ENCODE measurements around the gene FYN.
"Not testable (repeated sequence)": the region's sequence is repeated elsewhere in the genome, so short reads cannot be mapped to it uniquely, and the experiment has no call there.

Gene FYN

GRCh38 chr6:111660531-111660930 lies 212.7 kb downstream of the FYN start:
- DNase-seq (ENCODE audit: low spot score), result no peak

GRCh38 chr6:111658462-111659154 lies 214.6 kb downstream of the FYN start:
- DNase-seq (ENCODE audit: low spot score), result no peak

GRCh38 chr6:111657146-111657545 lies 216.1 kb downstream of the FYN start:
- no peak for DNase-seq (ENCODE audit: low spot score)

- no peak for DNase-seq (ENCODE audit: low spot score)
Observed at GRCh38 chr6:111653979-111654378, 219.3 kb downstream of the FYN start.

- DNase-seq (ENCODE audit: low spot score), result no peak
Observed at GRCh38 chr6:111653434-111653833, 219.8 kb downstream of the FYN start.

- no peak for DNase-seq (ENCODE audit: low spot score)
Observed at GRCh38 chr6:111652156-111652555, 221.1 kb downstream of the FYN start.

- DNase-seq (ENCODE audit: low spot score), result no peak
Observed at GRCh38 chr6:111651185-111652034, 221.8 kb downstream of the FYN start.

- DNase-seq (ENCODE audit: low spot score), result no peak
Observed at GRCh38 chr6:111650049-111650448, 223.2 kb downstream of the FYN start.

DNA sequence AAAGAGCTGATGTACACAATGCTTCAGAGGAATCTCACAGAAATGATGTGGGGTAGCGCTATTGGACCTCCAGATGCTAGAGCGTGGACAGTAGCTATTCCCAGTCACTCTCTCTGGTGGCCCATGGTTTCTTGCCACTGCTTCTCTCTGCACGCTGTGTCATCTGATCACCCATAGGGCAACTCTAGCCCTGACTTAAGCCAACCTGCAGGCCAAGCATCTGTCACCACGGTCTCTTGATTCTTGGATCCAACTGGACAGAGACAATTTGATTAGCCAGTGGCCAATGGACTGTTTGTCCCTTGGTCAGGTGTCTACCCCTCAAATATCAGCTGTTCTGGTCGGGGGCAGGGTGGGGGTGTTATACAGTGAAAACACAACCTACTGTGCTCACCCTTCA lies 225.2 kb downstream of the FYN start:
- no peak for DNase-seq (ENCODE audit: low spot score)

DNA sequence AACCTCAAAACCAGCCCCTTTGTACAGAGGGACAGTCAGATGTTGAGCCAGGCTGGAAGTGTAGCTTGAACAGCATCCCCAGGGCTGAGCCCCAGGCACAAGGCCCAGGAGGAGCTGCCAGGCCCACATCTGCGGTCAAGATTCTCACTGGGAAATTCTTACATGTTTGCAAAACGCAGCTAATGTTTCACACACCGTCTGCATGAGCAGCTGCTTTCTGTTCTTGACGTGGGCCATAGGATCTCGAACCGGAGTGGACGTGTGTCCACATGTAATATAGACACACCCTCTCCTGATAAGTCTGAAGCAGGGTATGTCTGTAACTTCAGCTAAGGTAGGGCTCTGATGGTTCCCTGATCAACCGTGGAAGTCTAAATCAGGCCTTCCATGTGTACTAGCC lies 226.3 kb downstream of the FYN start:
- no peak for DNase-seq (ENCODE audit: low spot score)

DNA sequence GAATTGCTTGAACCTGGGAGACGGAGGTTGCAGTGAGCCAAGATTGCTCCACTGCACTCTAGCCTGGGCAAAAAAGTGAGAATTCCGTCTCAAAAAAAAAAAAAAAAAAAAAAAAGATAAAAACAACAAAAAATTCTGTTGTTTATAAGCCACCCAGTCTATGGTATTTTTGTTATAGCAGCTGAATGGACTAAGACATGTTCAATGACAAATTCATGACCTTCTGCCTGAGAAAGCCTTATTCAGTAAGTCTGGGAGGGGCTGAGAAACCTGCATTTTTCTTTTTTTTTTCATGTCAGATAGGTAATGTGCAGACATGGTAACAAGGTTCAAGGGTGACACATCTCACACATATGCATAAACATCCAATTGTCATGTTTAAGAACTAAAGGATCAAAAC lies 227.2 kb downstream of the FYN start:
- no peak for DNase-seq (ENCODE audit: low spot score)

- DNase-seq (ENCODE audit: low spot score), result no peak
Observed at GRCh38 chr6:111644893-111645430, 228.3 kb downstream of the FYN start.

GRCh38 chr6:111642463-111643158 lies 230.6 kb downstream of the FYN start:
- peak; percentile 56 for DNase-seq (ENCODE audit: low spot score)

GRCh38 chr6:111639266-111639665 lies 234.0 kb downstream of the FYN start:
- no peak for DNase-seq (ENCODE audit: low spot score)

GRCh38 chr6:111634981-111635380 lies 238.3 kb downstream of the FYN start:
- DNase-seq (ENCODE audit: low spot score), result not testable (repeated sequence)

DNA sequence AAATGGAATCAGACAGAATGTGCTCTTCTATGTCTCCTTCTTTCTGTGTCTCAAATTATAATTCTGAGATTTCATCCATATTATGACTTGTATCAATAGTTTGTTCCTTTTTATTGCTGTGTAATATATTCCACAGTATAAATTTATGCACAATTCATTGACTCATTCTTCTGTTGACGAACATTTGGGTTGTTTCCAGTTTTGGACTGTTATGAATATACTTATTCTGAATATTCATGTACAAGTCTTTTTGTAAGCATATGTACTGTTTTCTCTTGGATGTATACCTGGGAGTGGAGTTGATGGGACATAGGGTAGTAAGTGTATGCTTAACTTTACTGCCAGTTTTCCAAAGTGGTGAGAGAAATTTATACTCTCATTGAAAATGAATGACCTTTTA lies 239.4 kb downstream of the FYN start:
- no peak for DNase-seq (ENCODE audit: low spot score)

GRCh38 chr6:111632468-111633247 lies 240.6 kb downstream of the FYN start:
- no peak for DNase-seq (ENCODE audit: low spot score)

- DNase-seq (ENCODE audit: low spot score), result no peak
Observed at GRCh38 chr6:111631903-111632460, 241.3 kb downstream of the FYN start.

GRCh38 chr6:111631018-111631417 lies 242.2 kb downstream of the FYN start:
- DNase-seq (ENCODE audit: low spot score), result no peak

- no peak for DNase-seq (ENCODE audit: low spot score)
Observed at GRCh38 chr6:111628142-111628850, 245.0 kb downstream of the FYN start.

DNA sequence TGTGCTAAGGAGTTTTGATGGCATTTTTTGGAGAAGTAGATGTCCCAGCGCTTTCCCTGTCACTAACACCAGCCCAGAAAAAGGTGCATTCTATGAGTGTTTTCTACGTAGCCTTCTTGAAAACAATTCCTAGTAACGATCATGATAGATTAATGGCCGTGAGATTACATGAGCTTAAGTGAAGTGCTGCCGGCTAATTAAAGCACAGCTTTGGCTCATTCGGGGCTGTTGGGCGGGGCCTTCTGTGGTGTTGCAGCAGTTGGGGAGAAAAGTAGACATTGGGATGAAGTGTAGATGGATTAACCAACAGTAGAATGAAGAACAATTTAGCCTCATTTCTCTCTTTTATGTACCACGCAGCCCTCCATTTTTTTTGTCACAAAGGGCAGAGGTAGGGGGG lies 246.8 kb downstream of the FYN start:
- DNase-seq (ENCODE audit: low spot score), result no peak
